Nephron (organoid): ENCODE data around the gene SURF4.

Experiments used
- H3K27ac Mint-ChIP-seq, 3 experiments: 2 replicates each; pipeline ENCODE4 v1.8.0; 2020; ENCODE audit warnings: mixed read lengths in 3 of 3, mild to moderate bottlenecking in 2 of 3, moderate library complexity in 1 of 3
- H3K27me3 Mint-ChIP-seq: 2 replicates; pipeline ENCODE4 v1.8.0; 2021; ENCODE audit warnings: low read depth, mild to moderate bottlenecking, moderate library complexity, mixed read lengths
- H3K36me3 Mint-ChIP-seq: 2 replicates; pipeline ENCODE4 v1.8.0; 2020; ENCODE audit warnings: low read depth, mixed read lengths
- H3K4me1 Mint-ChIP-seq: 2 replicates; pipeline ENCODE4 v1.8.0; 2020; ENCODE audit warnings: mixed read lengths
- H3K4me3 Mint-ChIP-seq, 3 experiments: 2 replicates each; pipeline ENCODE4 v1.8.0; 2020; ENCODE audit warnings: mild to moderate bottlenecking in 3 of 3, mixed read lengths in 3 of 3, moderate library complexity in 2 of 3
- H3K9me3 Mint-ChIP-seq: 2 replicates; pipeline ENCODE4 v1.8.0; 2020; ENCODE audit warnings: mixed read lengths
- TF ChIP-seq, protein P1 (sequence below), 3 experiments: fragments of 200-600 bp; sonication (generic); IDR thresholded peaks; one replicate each; pipeline ENCODE4 v1.5.0; 2021; ENCODE audit warnings: antibody characterized with exemption in 3 of 3; ENCODE audit not compliant: unreplicated experiment in 3 of 3

Gene SURF4

DNA sequence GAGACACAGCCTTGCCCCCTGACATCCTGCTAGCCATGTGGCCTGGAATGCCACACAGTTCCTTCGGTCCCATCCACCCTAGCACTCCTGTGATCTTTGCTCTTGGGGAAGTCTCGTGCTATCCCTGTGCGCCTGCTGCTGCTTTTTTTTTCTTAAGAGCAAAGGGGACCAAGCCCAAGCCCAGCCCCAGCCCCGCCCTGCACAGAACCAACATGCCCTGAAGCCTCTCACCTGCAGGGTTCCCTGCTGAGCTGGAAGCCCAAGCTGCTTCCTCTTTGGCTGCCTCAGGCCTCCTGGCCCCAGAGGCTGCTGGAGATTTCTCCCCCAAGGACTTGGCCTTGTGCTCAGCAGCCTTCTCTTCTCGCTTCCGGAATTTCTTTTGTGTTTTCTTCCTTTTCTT is 41.7 kb downstream of the SURF4 start:
- Mint-ChIP-seq H3K27me3 (no peaks in the 10 kb centered on the region), H3K27ac (no peak overlapping the region)
- TF ChIP-seq, protein P1, sequence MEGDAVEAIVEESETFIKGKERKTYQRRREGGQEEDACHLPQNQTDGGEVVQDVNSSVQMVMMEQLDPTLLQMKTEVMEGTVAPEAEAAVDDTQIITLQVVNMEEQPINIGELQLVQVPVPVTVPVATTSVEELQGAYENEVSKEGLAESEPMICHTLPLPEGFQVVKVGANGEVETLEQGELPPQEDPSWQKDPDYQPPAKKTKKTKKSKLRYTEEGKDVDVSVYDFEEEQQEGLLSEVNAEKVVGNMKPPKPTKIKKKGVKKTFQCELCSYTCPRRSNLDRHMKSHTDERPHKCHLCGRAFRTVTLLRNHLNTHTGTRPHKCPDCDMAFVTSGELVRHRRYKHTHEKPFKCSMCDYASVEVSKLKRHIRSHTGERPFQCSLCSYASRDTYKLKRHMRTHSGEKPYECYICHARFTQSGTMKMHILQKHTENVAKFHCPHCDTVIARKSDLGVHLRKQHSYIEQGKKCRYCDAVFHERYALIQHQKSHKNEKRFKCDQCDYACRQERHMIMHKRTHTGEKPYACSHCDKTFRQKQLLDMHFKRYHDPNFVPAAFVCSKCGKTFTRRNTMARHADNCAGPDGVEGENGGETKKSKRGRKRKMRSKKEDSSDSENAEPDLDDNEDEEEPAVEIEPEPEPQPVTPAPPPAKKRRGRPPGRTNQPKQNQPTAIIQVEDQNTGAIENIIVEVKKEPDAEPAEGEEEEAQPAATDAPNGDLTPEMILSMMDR (IDR thresholded peaks at IDR 0.05; ENCODE audit: unreplicated experiment in 3 of 3) = no peak

DNA sequence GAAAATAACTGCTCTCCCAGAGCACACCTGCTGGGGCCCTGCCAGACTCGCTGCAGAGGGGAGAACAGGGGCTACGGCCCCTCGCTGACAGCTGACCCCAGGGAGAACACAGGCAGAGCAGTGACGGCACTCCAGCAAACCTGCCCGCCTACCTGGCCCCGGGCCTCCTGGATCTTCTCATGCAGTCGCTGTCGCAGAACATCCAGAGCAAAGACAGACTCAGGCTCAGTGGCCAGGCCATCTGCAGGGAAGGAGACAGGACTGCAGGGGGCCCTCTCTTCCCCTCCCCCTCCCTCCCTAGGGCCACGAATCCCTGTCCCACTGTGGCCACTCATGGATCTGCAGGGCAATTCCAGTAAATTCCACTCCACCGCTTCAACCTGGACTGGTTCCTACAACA is 42.3 kb downstream of the SURF4 start:
- H3K36me3 Mint-ChIP-seq = peaks cover 46% of the 10 kb centered on the region
- no peaks in the 10 kb centered on the region for H3K27me3 Mint-ChIP-seq
- H3K27ac Mint-ChIP-seq = no peak overlapping the region
- peak overlapping the region; percentile 31 to 60 (median 48) for H3K4me3 Mint-ChIP-seq
- TF ChIP-seq, protein P1 (IDR thresholded peaks at IDR 0.05; ENCODE audit: unreplicated experiment in 3 of 3) = no peak
- H3K4me1 Mint-ChIP-seq = peaks cover 14% of the 10 kb centered on the region
- H3K9me3 Mint-ChIP-seq = no peaks in the 10 kb centered on the region

More for the DNA sequence above, 41.7 kb downstream of the SURF4 start:
- peak overlapping the region; percentile 98 to 99 (median 99) for H3K4me3 Mint-ChIP-seq
- H3K36me3 Mint-ChIP-seq = peaks cover 44% of the 10 kb centered on the region
- no peaks in the 10 kb centered on the region for H3K9me3 Mint-ChIP-seq
- peaks cover 14% of the 10 kb centered on the region for H3K4me1 Mint-ChIP-seq

DNA sequence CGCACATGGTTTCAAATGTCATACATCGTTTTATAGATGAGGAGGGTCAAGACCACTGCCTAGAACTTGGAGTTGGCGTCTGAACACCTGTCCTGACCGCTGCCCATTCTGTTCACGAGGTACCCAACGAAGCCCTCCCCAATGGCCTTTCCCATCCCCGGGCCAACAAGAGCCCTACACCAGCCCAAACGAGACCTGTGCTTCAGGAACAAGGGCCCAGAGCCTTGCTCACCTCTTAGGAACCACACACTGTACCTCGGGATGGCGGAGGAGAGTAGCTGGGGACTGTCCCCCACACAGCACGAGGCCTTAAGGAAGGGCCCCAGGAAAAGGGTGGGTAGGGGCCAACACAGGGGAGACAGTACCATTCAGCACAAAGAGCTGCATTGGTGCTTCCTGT is 42.8 kb downstream of the SURF4 start:
- Mint-ChIP-seq H3K4me3 (peak overlapping the region; percentile 31 to 48 (median 39)), H3K9me3 (no peaks in the 10 kb centered on the region), H3K36me3 (peaks cover 49% of the 10 kb centered on the region), H3K4me1 (peaks cover 14% of the 10 kb centered on the region), H3K27me3 (no peaks in the 10 kb centered on the region), H3K27ac (no peak overlapping the region)
- TF ChIP-seq, protein P1 (IDR thresholded peaks at IDR 0.05; ENCODE audit: unreplicated experiment in 3 of 3) = no peak

DNA sequence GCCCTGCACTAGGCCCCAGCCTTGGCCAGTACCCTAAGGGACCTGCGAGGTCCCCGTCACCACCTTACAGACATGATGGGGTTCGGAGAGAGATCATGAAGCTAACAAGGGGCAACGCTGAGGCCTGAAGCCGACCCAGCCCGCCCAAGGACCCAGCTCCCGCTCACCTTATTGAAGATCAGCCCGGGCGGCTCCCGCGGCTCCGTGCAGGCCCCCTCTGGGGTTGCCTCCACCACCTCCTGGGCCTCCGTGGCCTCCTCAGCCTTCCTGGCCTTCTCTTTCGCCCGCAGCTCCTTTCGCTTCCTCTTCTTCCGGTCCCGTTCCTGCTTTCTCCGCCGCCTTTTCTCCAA is 43.5 kb downstream of the SURF4 start:
- Mint-ChIP-seq H3K4me3 (peak overlapping the region in 2 of 3 experiments; percentile 19 to 22), H3K36me3 (peaks cover 55% of the 10 kb centered on the region), H3K27ac (no peak overlapping the region), H3K27me3 (no peaks in the 10 kb centered on the region), H3K9me3 (no peaks in the 10 kb centered on the region), H3K4me1 (peaks cover 14% of the 10 kb centered on the region)
- TF ChIP-seq, protein P1 (IDR thresholded peaks at IDR 0.05; ENCODE audit: unreplicated experiment in 3 of 3) = no peak

DNA sequence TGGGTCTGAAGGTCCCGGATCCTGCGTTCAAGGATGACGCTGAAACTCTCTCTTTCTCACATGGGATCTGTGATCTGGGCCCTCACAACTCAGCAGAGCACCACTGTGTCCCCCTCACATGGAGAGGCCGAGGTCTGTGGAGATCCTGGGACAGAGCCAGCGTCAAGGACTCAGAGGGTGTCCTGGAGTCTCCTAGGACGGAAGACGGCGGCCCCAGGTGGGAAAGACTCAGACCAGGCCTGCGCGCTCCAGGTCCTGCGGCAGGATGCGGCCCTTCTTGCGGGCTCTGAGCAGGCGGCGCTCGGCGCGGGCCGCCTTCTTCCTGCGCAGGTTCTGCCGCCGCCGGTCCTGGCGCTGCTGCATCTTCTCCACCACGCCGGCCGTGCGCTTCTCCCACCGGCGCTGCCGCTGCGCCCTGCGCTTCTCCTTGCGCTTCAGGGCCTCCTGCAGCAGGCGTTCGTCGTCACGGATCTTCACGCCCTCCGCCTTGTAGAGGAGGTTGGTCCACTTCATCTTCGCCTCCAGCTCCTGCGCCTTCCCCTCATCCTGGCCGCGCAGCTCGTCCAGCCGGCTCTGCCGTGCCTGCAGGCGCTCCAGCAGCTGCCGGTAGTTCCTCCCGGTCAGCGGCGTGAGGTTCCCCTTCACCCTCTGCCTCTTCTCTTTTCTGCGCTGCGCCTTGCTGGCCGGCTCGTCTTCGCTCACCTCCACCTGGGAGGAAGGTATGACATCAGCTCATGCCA is 44.0 kb downstream of the SURF4 start:
- TF ChIP-seq, protein P1 (IDR thresholded peaks at IDR 0.05; ENCODE audit: unreplicated experiment in 3 of 3) = no peak
- Mint-ChIP-seq H3K27ac (no peak overlapping the region), H3K4me1 (peaks cover 14% of the 10 kb centered on the region), H3K36me3 (peaks cover 56% of the 10 kb centered on the region), H3K4me3 (peak overlapping the region in 2 of 3 experiments; percentile 19 to 22), H3K9me3 (no peaks in the 10 kb centered on the region), H3K27me3 (no peaks in the 10 kb centered on the region)

DNA sequence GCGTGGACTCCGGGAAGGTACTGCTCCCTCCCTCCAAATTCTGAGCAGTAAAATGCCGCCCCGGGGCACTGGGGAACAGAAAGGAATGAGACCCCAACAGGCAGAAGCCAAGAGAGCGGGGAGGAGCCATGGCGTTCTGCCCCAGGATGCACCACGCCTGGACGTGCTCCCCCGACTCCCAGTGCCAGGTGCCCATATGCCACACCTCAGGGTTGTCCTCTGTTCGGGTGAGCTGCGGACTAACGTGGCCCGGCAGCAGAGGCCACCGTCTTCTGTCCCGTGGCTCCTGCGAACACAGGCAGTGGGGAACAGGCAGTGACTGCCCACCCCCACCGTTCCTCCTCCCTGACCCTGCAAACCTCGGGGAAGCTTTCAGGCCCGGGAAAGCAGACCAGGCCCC is 44.6 kb downstream of the SURF4 start:
- peaks cover 56% of the 10 kb centered on the region for H3K36me3 Mint-ChIP-seq
- TF ChIP-seq, protein P1 (IDR thresholded peaks at IDR 0.05; ENCODE audit: unreplicated experiment in 3 of 3) = no peak
- no peaks in the 10 kb centered on the region for H3K27me3 Mint-ChIP-seq
- H3K4me3 Mint-ChIP-seq = no peak overlapping the region
- no peaks in the 10 kb centered on the region for H3K9me3 Mint-ChIP-seq
- H3K4me1 Mint-ChIP-seq = peaks cover 11% of the 10 kb centered on the region
- H3K27ac Mint-ChIP-seq = no peak overlapping the region
